Measurements from ENCODE around the gene CACNA1C.

DNA sequence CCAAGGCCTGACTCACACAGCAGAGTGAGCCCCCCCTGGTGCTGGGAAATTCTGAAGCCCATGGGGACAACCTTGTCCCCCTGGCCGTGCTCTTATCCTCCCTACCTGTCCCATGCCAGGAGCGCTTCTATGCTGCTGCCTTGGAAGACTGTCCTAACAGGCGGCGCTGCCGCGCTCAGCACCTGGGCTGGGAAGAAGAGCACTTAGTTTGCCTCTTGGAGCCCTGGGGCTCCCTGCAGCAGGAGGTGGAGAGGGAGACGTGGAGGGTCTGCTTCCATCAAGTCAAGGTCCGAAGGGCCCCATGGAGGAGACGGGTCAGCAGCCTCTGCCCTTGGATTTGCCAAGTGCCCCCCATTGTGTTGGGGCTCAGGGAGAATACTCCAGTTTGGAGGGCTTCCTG is 300.5 kb downstream of the CACNA1C start:
- TF ChIP-seq, protein P1, sequence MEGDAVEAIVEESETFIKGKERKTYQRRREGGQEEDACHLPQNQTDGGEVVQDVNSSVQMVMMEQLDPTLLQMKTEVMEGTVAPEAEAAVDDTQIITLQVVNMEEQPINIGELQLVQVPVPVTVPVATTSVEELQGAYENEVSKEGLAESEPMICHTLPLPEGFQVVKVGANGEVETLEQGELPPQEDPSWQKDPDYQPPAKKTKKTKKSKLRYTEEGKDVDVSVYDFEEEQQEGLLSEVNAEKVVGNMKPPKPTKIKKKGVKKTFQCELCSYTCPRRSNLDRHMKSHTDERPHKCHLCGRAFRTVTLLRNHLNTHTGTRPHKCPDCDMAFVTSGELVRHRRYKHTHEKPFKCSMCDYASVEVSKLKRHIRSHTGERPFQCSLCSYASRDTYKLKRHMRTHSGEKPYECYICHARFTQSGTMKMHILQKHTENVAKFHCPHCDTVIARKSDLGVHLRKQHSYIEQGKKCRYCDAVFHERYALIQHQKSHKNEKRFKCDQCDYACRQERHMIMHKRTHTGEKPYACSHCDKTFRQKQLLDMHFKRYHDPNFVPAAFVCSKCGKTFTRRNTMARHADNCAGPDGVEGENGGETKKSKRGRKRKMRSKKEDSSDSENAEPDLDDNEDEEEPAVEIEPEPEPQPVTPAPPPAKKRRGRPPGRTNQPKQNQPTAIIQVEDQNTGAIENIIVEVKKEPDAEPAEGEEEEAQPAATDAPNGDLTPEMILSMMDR (IDR thresholded peaks at IDR 0.05) = no peak
- no peak for TF ChIP-seq POLR2A (IDR thresholded peaks at IDR 0.05)
- TF ChIP-seq POLR2AphosphoS5 (IDR thresholded peaks at IDR 0.05) = no peak
